Smooth muscle cell (in vitro differentiated cells): Measurements from ENCODE around the gene NAGPA. TPM values are rescaled to one million over a fixed set of nuclear protein-coding genes. Genes with fewer than 3 reads are reported as not detected.
"Not testable (repeated sequence)": the region's sequence is repeated elsewhere in the genome, so short reads cannot be mapped to it uniquely, and the experiment has no call there.

ENCODE experiments used
- DNase-seq: peaks from one replicate; lab custom pipeline; 2025; ENCODE audit not compliant: unreplicated experiment; lab: John Stamatoyannopoulos, UW
- H2AFZ ChIP-seq: fragments of 200-600 bp; sonication (generic); 2 replicates; pipeline ENCODE4 v1.6.0; 2016; ENCODE audit warnings: antibody characterized with exemption, low read depth, mild to moderate bottlenecking
- H3F3A ChIP-seq: fragments of 200-600 bp; sonication (generic); 2 replicates; pipeline ENCODE4 v1.6.0; 2017; ENCODE audit warnings: antibody characterized with exemption, low read depth
- H3K27ac ChIP-seq: fragments of 200-600 bp; sonication (generic); 2 replicates; pipeline ENCODE4 v1.5.1; 2016; ENCODE audit warnings: low read depth, mild to moderate bottlenecking
- H3K27me3 ChIP-seq: fragments of 200-600 bp; sonication (generic); 2 replicates; pipeline ENCODE4 v1.6.1; 2016; ENCODE audit warnings: low read depth, mild to moderate bottlenecking
- H3K36me3 ChIP-seq: fragments of 200-600 bp; sonication (generic); 2 replicates; pipeline ENCODE4 v1.5.1; 2016; ENCODE audit warnings: low read depth
- H3K4me1 ChIP-seq: fragments of 200-600 bp; sonication (generic); 2 replicates; pipeline ENCODE4 v1.5.1; 2016; ENCODE audit warnings: low read depth
- H3K4me2 ChIP-seq: fragments of 200-600 bp; sonication (generic); 2 replicates; pipeline ENCODE4 v1.6.0; 2016; ENCODE audit warnings: mild to moderate bottlenecking
- H3K4me3 ChIP-seq: fragments of 200-600 bp; sonication (generic); 2 replicates; pipeline ENCODE4 v1.5.1; 2016; ENCODE audit warnings: mild to moderate bottlenecking
- H3K79me2 ChIP-seq: fragments of 200-600 bp; sonication (generic); 2 replicates; pipeline ENCODE4 v1.6.0; 2016; ENCODE audit warnings: low read depth, mild to moderate bottlenecking
- H3K9ac ChIP-seq: fragments of 200-600 bp; sonication (generic); 2 replicates; pipeline ENCODE4 v1.6.0; 2016; ENCODE audit warnings: low read depth
- H3K9me3 ChIP-seq: fragments of 200-600 bp; sonication (generic); replicated peaks from 2 replicates; pipeline ENCODE4 v1.5.1; 2016; ENCODE audit warnings: low read depth
- H4K20me1 ChIP-seq: fragments of 200-600 bp; sonication (generic); 2 replicates; pipeline ENCODE4 v1.6.0; 2016; ENCODE audit warnings: low read depth
- CTCF ChIP-seq: fragments of 200-600 bp; sonication (generic); IDR thresholded peaks from 2 replicates; pipeline ENCODE4 v1.5.1; 2017; ENCODE audit warnings: borderline replicate concordance, mild to moderate bottlenecking, antibody characterized with exemption; ENCODE audit not compliant: insufficient read depth, poor library complexity, severe bottlenecking
- WGBS: methylation state at CpG from one replicate; pipeline ENCODE4 v1.1.7; 2016; ENCODE audit warnings: low lambda C conversion rate; 5-methylcytosine and 5-hydroxymethylcytosine counted together
- polyA plus RNA-seq: library from polyadenylated mRNA; unstranded; fragments of >200 nt; fragmentation: Nextera tagmentation; extraction: Ambion mirVana; gene quantifications from 2 replicates; pipeline ENCODE4 v1.2.1, GENCODE V29; 2016
- total RNA-seq: library from RNA; depleted of rRNA; stranded (reverse); fragments of >200 nt; gene quantifications from 2 replicates; pipeline ENCODE4 v1.2.3, GENCODE V29; 2014

The NAGPA gene
- total and polyA plus RNA-seq, 2 experiments from 2014 or later: 3.8 to 5.4 TPM

DNA sequence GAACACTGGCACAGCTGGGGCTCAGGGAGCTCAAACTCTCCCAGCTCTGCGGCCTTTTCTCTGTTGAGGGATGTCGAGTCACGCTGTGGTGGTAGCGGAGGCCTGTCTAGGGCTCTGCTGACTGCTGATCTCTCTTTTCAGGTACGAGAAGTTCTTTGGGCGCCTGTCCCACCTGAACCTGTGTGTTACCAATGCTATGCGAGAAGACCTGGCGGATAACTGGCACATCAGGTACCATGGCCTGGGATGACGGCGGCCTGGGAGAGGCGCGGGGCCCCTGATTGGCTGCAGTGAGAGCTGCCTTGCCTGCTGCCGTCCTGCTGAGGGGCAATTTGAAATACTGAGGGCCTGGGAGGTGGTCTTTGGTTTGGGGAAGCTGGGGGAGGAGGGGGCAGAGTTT lies 43.6 kb upstream of the NAGPA start:
- H3K4me1 ChIP-seq: peaks cover 3% of the 10 kb centered on the region
- H3K36me3 ChIP-seq: no peaks in the 10 kb centered on the region
- H3K4me3 ChIP-seq: no peak overlapping the region
- no peak for DNase-seq
- no peak overlapping the region for H2AFZ ChIP-seq
- no peak overlapping the region for H3K27ac ChIP-seq
- no peak overlapping the region for H3K9ac ChIP-seq
- H3K79me2 ChIP-seq: peaks cover 4% of the 10 kb centered on the region
- no peaks in the 10 kb centered on the region for H3K9me3 ChIP-seq
- peaks cover 1% of the 10 kb centered on the region for H3F3A ChIP-seq
- no peaks in the 10 kb centered on the region for H3K27me3 ChIP-seq
- no peak for TF ChIP-seq CTCF
- H3K4me2 ChIP-seq: no peak overlapping the region
- 97% methylated on average over 13 of the region's 13 CpGs for WGBS
- H4K20me1 ChIP-seq: peaks cover 8% of the 10 kb centered on the region

DNA sequence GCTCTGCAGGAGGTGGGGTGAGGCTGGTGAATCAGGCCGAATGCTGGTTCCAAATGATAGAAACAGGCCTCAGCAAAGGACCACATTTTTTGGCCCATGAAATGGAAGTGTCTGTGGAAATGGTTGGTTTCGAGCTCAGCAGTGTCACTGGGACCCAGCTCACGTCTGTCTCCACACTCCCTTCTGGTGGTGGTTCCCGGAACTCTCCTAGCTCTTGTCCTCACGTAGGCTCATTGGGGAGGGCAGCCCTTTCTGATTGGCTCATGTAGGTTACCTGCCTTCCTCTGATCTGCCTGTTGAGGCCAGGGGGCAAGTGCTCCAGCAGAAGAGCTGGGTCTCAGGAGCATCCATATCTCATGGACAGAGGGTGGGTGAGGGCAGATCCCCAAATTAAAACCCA lies 41.9 kb upstream of the NAGPA start:
- Histone ChIP-seq H3K79me2 (peaks cover 4% of the 10 kb centered on the region), H3K4me2 (no peak overlapping the region), H2AFZ (no peak overlapping the region), H3K9me3 (no peaks in the 10 kb centered on the region), H3K27ac (no peak overlapping the region), H3K9ac (no peak overlapping the region), H3K27me3 (no peaks in the 10 kb centered on the region), H3K4me3 (no peak overlapping the region), H3F3A (peaks cover 4% of the 10 kb centered on the region), H3K36me3 (no peaks in the 10 kb centered on the region), H4K20me1 (peaks cover 8% of the 10 kb centered on the region), H3K4me1 (peaks cover 3% of the 10 kb centered on the region)
- DNase-seq: no peak
- 94% methylated on average over 5 of the region's 5 CpGs for WGBS
- no peak for TF ChIP-seq CTCF

GRCh38 chr16:5073771-5074170 lies 40.0 kb upstream of the NAGPA start:
- DNase-seq, H3K4me2 ChIP-seq: not testable (repeated sequence)

GRCh38 chr16:5073279-5073629 lies 39.5 kb upstream of the NAGPA start:
- Histone ChIP-seq H3K27me3 (no peaks in the 10 kb centered on the region), H3F3A (peaks cover 4% of the 10 kb centered on the region), H3K9ac (no peak overlapping the region), H3K36me3 (no peaks in the 10 kb centered on the region), H3K79me2 (peaks cover 4% of the 10 kb centered on the region), H4K20me1 (peaks cover 8% of the 10 kb centered on the region), H2AFZ (no peak overlapping the region), H3K9me3 (no peaks in the 10 kb centered on the region), H3K4me3 (no peak overlapping the region), H3K4me1 (peaks cover 3% of the 10 kb centered on the region), H3K27ac (no peak overlapping the region), H3K4me2 (no peak overlapping the region)
- 86% methylated on average over 2 of the region's 2 CpGs for WGBS
- DNase-seq: no peak
- TF ChIP-seq CTCF: no peak

More at GRCh38 chr16:5073771-5074170, 40.0 kb upstream of the NAGPA start:
- 92% methylated on average over 15 of the region's 15 CpGs for WGBS
- H3K9ac ChIP-seq, H2AFZ ChIP-seq, H3K9me3 ChIP-seq, H3K27ac ChIP-seq, H3F3A ChIP-seq, H3K4me3 ChIP-seq, H3K79me2 ChIP-seq, H3K27me3 ChIP-seq, H4K20me1 ChIP-seq, H3K4me1 ChIP-seq, H3K36me3 ChIP-seq: not testable (repeated sequence)
